T-helper 2 cell treated with Interferon-gamma antibody and Interleukin-4, amounts not matched to agents 100 ng/mL and 5 ng/mL, for 36 hours (primary cell): ENCODE measurements around the gene KRTAP4-11. TPM values are rescaled to one million over a fixed set of nuclear protein-coding genes. Genes with fewer than 3 reads are reported as not detected.
"Not testable (repeated sequence)": the region's sequence is repeated elsewhere in the genome, so short reads cannot be mapped to it uniquely, and the experiment has no call there.

Experiments
- intact Hi-C: fragments of 100-400 bp; cut with micrococcal nuclease; formaldehyde crosslinking; loops from one replicate; pipeline ENCODE4 v1.15.1; 2023
- total RNA-seq: library from RNA; stranded (reverse); gene quantifications from 2 replicates; pipeline ENCODE4 v1.2.3, GENCODE V29; 2022

The KRTAP4-11 gene
- total RNA-seq, 1 donor from 2014 or later = not detected

- intact Hi-C loops = not testable (repeated sequence)
Measured at GRCh38 chr17:41084100-41084856, 33.9 kb downstream of the KRTAP4-11 start, which contains the start of gene KRTAP4-7. Gene KRTAP4-7 (plus strand): TSS chr17:41084150. CDS start chr17:41084207, 57 bp downstream.

GRCh38 chr17:41083427-41083826, 34.7 kb downstream of the KRTAP4-11 start:
- intact Hi-C loops = not testable (repeated sequence)

GRCh38 chr17:41082626-41083025, 35.5 kb downstream of the KRTAP4-11 start:
- intact Hi-C loops = no loop called here

- intact Hi-C loops = no loop called here
Measured at GRCh38 chr17:41076788-41077187, 41.4 kb downstream of the KRTAP4-11 start.

- intact Hi-C loops = no loop called here
Measured at GRCh38 chr17:41073676-41074075, 44.5 kb downstream of the KRTAP4-11 start.

- intact Hi-C loops = no loop called here
Measured at GRCh38 chr17:41071606-41072360, 46.4 kb downstream of the KRTAP4-11 start.

GRCh38 chr17:41069031-41069430, 49.1 kb downstream of the KRTAP4-11 start:
- intact Hi-C loops = no loop called here

GRCh38 chr17:41067281-41067680, 50.9 kb downstream of the KRTAP4-11 start:
- intact Hi-C loops = no loop called here

Other genes with a start within 250 kb of the KRTAP4-11 start
- not detected in 2 replicates for gene KRT20, start 233.1 kb downstream of the KRTAP4-11 start, total RNA-seq
- not detected in 2 replicates for gene KRT23, start 180.7 kb downstream of the KRTAP4-11 start, total RNA-seq
- gene KRT39, start 151.4 kb downstream of the KRTAP4-11 start, total RNA-seq = not detected in 2 replicates
- gene KRT40, start 134.0 kb downstream of the KRTAP4-11 start, total RNA-seq = not detected in 2 replicates
- not detected in 2 replicates for gene KRTAP3-3, start 124.2 kb downstream of the KRTAP4-11 start, total RNA-seq
- not detected in 2 replicates for gene KRTAP3-2, start 118.5 kb downstream of the KRTAP4-11 start, total RNA-seq
- not detected in 2 replicates for gene KRTAP3-1, start 109.2 kb downstream of the KRTAP4-11 start, total RNA-seq
- not detected in 2 replicates for gene KRTAP1-5, start 91.2 kb downstream of the KRTAP4-11 start, total RNA-seq
- not detected in 2 replicates for gene KRTAP1-4, start 88.2 kb downstream of the KRTAP4-11 start, total RNA-seq
- gene KRTAP1-3, start 83.5 kb downstream of the KRTAP4-11 start, total RNA-seq = not detected in 2 replicates
- gene KRTAP1-1, start 76.9 kb downstream of the KRTAP4-11 start, total RNA-seq = not detected in 2 replicates
- not detected in 2 replicates for gene KRTAP2-1, start 71.1 kb downstream of the KRTAP4-11 start, total RNA-seq
- gene KRTAP2-2, start 63.1 kb downstream of the KRTAP4-11 start, total RNA-seq = not detected in 2 replicates
- gene KRTAP2-3, start 58.3 kb downstream of the KRTAP4-11 start, total RNA-seq = not detected in 2 replicates
- gene KRTAP2-4, start 52.5 kb downstream of the KRTAP4-11 start, total RNA-seq = not detected in 2 replicates
- gene KRTAP4-7, start 34.2 kb downstream of the KRTAP4-11 start, total RNA-seq = not detected in 2 replicates
- gene KRTAP4-8, start 20.2 kb downstream of the KRTAP4-11 start, total RNA-seq = not detected in 2 replicates
- gene KRTAP4-16, start 16.2 kb downstream of the KRTAP4-11 start, total RNA-seq = not detected in 2 replicates
- gene KRTAP4-9, start 13.0 kb downstream of the KRTAP4-11 start, total RNA-seq = not detected in 2 replicates
- not detected in 2 replicates for gene KRTAP4-12, start 5.8 kb upstream of the KRTAP4-11 start, total RNA-seq
- not detected in 2 replicates for gene KRTAP4-6, start 22.2 kb upstream of the KRTAP4-11 start, total RNA-seq
- gene KRTAP4-5, start 31.5 kb upstream of the KRTAP4-11 start, total RNA-seq = not detected in 2 replicates
- gene KRTAP4-4, start 42.4 kb upstream of the KRTAP4-11 start, total RNA-seq = not detected in 2 replicates
- not detected in 2 replicates for gene KRTAP4-3, start 49.8 kb upstream of the KRTAP4-11 start, total RNA-seq
- not detected in 2 replicates for gene KRTAP4-2, start 59.8 kb upstream of the KRTAP4-11 start, total RNA-seq
- not detected in 2 replicates for gene KRTAP4-1, start 66.5 kb upstream of the KRTAP4-11 start, total RNA-seq
- gene KRTAP9-1, start 71.5 kb upstream of the KRTAP4-11 start, total RNA-seq = not detected in 2 replicates
- not detected in 2 replicates for gene KRTAP9-2, start 108.3 kb upstream of the KRTAP4-11 start, total RNA-seq
- not detected in 2 replicates for gene KRTAP9-3, start 114.1 kb upstream of the KRTAP4-11 start, total RNA-seq
- not detected in 2 replicates for gene KRTAP9-8, start 119.6 kb upstream of the KRTAP4-11 start, total RNA-seq
- gene KRTAP9-4, start 131.3 kb upstream of the KRTAP4-11 start, total RNA-seq = not detected in 2 replicates
- gene KRTAP9-9, start 137.0 kb upstream of the KRTAP4-11 start, total RNA-seq = not detected in 2 replicates
- gene KRTAP9-6, start 147.0 kb upstream of the KRTAP4-11 start, total RNA-seq = not detected in 2 replicates
- not detected in 2 replicates for gene KRTAP9-7, start 157.3 kb upstream of the KRTAP4-11 start, total RNA-seq
- gene KRTAP29-1, start 184.5 kb upstream of the KRTAP4-11 start, total RNA-seq = not detected in 2 replicates
- gene KRTAP16-1, start 190.9 kb upstream of the KRTAP4-11 start, total RNA-seq = not detected in 2 replicates
- gene KRTAP17-1, start 197.3 kb upstream of the KRTAP4-11 start, total RNA-seq = not detected in 2 replicates
- gene KRT33A, start 232.5 kb upstream of the KRTAP4-11 start, total RNA-seq = not detected in 2 replicates